AG10803 (cell line): Measurements from ENCODE around the gene ZNF524.
"Not testable (repeated sequence)": the region's sequence is repeated elsewhere in the genome, so short reads cannot be mapped to it uniquely, and the experiment has no call there.

Experiments
- DNase-seq: peaks from one replicate; pipeline ENCODE4 v3.0.0; 2010; ENCODE audit warnings: low read depth
- H3K4me3 ChIP-seq: 2 replicates; pipeline ENCODE4 v1.5.1; 2011; ENCODE audit warnings: mild to moderate bottlenecking, low read length, control low read depth
- TF ChIP-seq, protein P1 (sequence below): conservative IDR thresholded peaks from 2 replicates; pipeline ENCODE4 v1.5.1; 2011; ENCODE audit warnings: mild to moderate bottlenecking, low read length, control low read depth, inconsistent platforms

ZNF524 gene

DNA sequence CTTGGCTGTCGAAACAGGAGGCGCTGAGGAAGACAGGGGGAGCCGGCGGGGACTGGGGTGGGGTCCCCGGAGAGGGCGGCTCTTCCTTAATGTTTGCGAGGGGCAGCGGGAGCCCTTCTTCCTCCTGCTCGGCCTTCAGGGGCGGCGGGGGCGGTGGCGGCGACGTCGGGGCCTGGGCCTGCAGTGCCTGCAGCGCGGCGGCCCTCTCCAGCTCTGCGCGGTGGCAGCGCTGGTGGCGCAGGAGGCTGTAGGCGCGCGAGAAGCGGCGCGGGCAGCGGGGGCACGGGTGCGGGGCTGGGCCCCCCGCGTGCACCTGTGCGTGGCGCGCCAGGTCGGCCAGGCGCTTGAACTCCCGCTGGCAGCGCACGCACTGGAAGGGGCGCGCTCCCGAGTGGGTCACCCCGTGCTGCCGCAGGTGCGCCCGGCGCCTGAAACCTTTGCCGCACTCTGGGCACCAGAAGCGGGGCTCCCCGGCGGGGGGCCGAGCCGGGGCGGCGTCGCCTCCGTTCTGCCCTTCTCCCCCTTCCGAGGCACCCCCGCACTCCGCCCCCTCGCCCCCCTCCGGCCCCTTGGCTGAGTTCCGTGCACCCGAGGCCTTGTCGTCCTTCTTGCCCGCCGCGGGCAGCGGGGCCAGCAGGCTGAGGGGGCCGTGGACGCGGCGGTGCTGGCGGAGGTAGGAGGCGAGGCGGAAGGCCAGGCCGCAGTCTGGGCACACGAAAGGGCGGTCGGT, 21.9 kb upstream of the ZNF524 start:
- TF ChIP-seq, protein P1, sequence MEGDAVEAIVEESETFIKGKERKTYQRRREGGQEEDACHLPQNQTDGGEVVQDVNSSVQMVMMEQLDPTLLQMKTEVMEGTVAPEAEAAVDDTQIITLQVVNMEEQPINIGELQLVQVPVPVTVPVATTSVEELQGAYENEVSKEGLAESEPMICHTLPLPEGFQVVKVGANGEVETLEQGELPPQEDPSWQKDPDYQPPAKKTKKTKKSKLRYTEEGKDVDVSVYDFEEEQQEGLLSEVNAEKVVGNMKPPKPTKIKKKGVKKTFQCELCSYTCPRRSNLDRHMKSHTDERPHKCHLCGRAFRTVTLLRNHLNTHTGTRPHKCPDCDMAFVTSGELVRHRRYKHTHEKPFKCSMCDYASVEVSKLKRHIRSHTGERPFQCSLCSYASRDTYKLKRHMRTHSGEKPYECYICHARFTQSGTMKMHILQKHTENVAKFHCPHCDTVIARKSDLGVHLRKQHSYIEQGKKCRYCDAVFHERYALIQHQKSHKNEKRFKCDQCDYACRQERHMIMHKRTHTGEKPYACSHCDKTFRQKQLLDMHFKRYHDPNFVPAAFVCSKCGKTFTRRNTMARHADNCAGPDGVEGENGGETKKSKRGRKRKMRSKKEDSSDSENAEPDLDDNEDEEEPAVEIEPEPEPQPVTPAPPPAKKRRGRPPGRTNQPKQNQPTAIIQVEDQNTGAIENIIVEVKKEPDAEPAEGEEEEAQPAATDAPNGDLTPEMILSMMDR, result no peak
- no peak overlapping the region for H3K4me3 ChIP-seq
- DNase-seq, result no peak

DNA sequence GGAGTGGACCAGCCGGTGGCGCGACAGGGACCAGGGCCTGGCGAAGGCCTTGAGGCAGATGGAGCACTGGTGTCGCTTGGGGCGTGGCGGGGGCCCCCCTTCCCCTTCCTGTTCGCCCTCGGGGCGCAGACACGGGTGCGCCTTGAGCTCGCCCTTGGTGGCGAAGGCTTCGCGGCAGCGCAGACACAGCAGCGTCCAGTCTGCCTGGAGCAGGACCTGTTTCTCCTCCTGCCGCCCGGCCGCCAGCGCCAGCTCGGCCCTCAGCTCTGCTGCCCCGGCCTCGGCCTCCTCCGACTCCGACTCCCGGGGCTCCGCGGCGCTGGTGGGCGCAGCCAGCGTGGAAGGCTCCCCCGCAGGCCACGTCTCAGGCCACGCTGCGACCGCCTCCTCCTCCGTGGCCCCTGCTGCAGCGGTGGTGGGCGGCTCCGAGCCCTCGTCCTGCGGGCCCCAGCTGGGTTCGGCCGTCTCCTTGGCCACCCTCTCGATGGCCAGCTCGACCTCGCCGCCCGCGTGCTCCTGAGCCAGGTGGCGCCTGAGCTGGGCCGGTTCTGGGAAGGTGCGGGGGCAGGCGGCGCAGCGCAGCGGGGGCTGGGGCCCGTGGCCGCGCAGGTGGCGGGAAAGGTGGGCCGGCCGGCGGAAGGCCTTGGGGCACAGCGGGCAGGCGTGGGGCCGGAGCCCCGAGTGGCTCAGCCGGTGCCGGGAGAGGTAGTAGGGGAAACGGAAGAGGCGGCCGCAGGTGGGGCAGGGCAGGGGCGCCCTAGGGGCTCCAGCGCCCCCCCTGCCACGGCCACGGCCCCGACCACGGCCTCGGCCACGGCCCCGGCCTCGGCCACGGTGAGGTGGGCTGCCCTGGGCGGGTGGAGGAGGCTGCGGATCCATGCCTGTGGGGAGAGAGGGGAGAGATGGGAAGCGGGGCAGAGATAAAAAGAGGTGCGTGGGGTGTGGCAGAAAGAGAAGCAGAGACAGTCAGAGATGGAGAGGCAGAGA, 21.0 kb upstream of the ZNF524 start:
- DNase-seq, result no peak
- H3K4me3 ChIP-seq, result peak overlapping the region; percentile 93
- TF ChIP-seq, protein P1, result no peak

GRCh38 chr19:55579766-55580621, 20.1 kb upstream of the ZNF524 start:
- peak; percentile 36 for DNase-seq
- peak overlapping the region; percentile 93 for H3K4me3 ChIP-seq
- TF ChIP-seq, protein P1, result no peak

- peak within 1 kb of the TSS; percentile 93 for H3K4me3 ChIP-seq
- TF ChIP-seq, protein P1, result no peak
- DNase-seq, result peak; percentile 89
These were observed 19.4 kb upstream of the ZNF524 start, which contains the start of gene ZNF579 for GRCh38 chr19:55580628-55581144. Gene ZNF579 (minus strand): TSS chr19:55580848. CDS start chr19:55579639, 1,209 bp downstream.

DNA sequence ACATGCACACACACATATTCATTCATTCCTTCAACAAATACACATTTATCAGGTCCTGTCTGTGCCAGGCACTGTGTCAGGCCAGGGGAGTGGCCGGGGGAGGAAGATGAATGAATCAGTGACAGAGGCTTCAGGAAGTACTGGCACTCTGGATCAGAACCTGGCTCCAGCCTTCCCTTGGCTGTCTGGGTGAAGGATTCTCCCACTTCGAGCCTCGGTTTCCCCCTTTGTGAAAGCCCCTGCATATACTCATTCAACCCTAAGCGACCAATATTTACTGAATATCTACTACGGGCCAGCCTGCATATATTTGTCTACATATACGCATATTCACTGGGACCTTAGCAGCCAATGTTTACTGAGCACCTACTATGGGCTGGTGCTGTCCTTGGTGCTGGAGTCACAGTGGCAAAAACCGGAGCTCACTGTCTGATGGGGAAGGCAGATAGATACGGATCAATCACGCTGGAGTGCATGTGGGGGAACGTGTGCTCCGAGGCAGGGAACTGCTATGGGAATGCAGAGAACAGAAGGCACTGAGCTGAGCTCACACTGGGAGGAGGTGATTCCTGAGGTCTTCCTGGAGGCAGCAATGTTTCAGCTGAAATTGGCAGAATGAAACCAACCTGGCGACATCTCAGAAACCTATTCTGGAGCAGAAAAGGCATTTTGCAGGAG, 18.8 kb upstream of the ZNF524 start:
- TF ChIP-seq, protein P1, result no peak
- DNase-seq, result no peak
- peak overlapping the region; percentile 93 for H3K4me3 ChIP-seq

DNA sequence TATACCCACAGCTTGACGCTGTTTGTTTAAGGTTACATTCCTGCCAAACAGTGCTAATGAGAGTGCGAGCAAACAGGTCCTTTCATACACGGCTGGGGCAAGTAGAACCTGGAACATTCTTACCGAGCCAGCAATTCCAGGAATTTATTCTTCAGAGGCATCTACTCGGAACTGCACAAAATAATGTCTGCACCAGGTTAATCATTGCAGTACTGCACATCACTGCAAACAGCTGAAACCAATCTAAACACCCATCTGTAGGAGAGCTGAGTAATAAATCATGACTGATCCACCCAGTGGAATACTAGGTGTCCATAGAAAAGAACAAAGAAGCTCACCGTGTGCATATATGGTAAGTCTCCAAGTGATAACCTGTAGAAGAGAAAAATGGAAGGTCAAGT, 18.3 kb upstream of the ZNF524 start:
- TF ChIP-seq, protein P1, result no peak
- no peak for DNase-seq
- no peak overlapping the region for H3K4me3 ChIP-seq

DNA sequence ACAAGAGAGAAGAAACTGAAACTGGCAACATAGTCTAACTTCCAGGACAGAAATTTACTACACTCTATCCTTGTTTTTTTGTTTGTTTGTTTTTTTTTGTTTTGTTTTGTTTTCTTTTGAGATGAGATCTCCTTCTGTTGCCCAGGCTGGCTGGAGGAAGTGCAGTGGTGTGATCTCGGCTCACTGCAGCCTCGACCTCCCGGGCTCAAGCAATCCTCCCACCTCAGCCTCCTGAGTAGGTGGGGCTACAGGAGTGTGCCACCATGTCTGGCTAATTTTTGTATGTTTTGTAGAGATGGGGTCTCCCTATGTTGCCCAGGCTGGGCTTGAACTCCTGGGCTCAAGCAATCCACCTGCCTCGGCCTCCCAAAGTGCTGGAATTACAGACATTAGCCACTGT, 17.8 kb upstream of the ZNF524 start:
- H3K4me3 ChIP-seq, DNase-seq: not testable (repeated sequence)

GRCh38 chr19:55583897-55584296, 16.2 kb upstream of the ZNF524 start:
- not testable (repeated sequence) for H3K4me3 ChIP-seq, DNase-seq
